GM12878 (cell line): ENCODE results near the gene NSD2. TPM values are rescaled to one million over a fixed set of nuclear protein-coding genes. Genes with fewer than 3 reads are reported as not detected.

Experiments used
- ATAC-seq: fragments of 200-7000 bp; cut with Tn5 transposase; 3 replicates; pipeline ENCODE4 v1.9.1; 2020; ENCODE audit warnings: mild to moderate bottlenecking, moderate library complexity
- BruUV-seq: library from RNA; stranded (reverse); fragments of 400-500 nt; replicated peaks from 2 replicates; lab custom pipeline; 2021; lab: Mats Ljungman, UMichigan
- CTCF ChIA-PET: fragments of 300-600 bp; sonication (Branson Sonifier 250); formaldehyde crosslinking; extraction: SDS; loops from one replicate; lab custom pipeline; 2021; ENCODE audit warnings: inconsistent platforms; lab: Yijun Ruan, JAX
- POLR2A ChIA-PET: fragments of 350-600 bp; formaldehyde crosslinking; extraction: SDS; loops from one replicate; lab custom pipeline; 2021; ENCODE audit warnings: inconsistent platforms; lab: Charles Lee
- RAD21 ChIA-PET: fragments of 300-600 bp; sonication (Branson Sonifier 250); formaldehyde crosslinking; loops from one replicate; lab custom pipeline; 2023; ENCODE audit warnings: antibody characterized with exemption; ENCODE audit not compliant: unreplicated experiment; lab: Charles Lee
- SMC1A ChIA-PET: fragments of 300-600 bp; sonication (Branson Sonifier 250); formaldehyde crosslinking; loops from one replicate; lab custom pipeline; 2023; ENCODE audit not compliant: unreplicated experiment, uncharacterized antibody; lab: Charles Lee
- DNase-seq: peaks from one replicate; pipeline ENCODE4 v3.0.0-alpha.2; 2011; ENCODE audit warnings: low read depth, low spot score
- FAIRE-seq: peaks from 3 replicates; lab custom pipeline; 2011; peaks lifted over from hg19 to GRCh38; lab: Jason Lieb, UNC
- H2AFZ ChIP-seq: 2 replicates; pipeline ENCODE4 v1.6.0; 2011; ENCODE audit warnings: low read depth, low read length, control low read depth; ENCODE audit not compliant: control insufficient read depth
- H3K27ac ChIP-seq: 2 replicates; pipeline ENCODE4 v1.5.1; 2011; ENCODE audit warnings: control low read depth; ENCODE audit not compliant: control insufficient read depth, insufficient read depth
- H3K27me3 ChIP-seq, 2 experiments: replicated peaks in 1 of 2; 2 replicates each; pipeline versions ENCODE4 v1.6.0 to v1.6.1; 2011; ENCODE audit warnings: low read length in 1 of 2; ENCODE audit not compliant: control insufficient read depth in 2 of 2, insufficient read depth in 2 of 2
- H3K36me3 ChIP-seq, 2 experiments: 2 replicates each; pipeline ENCODE4 v1.5.1; 2011; ENCODE audit warnings: low read length in 1 of 2; ENCODE audit not compliant: control insufficient read depth in 2 of 2, insufficient read depth in 2 of 2
- H3K4me1 ChIP-seq: 2 replicates; pipeline ENCODE4 v1.6.1; 2011; ENCODE audit warnings: mild to moderate bottlenecking, low read length, moderate library complexity, mixed read lengths; ENCODE audit not compliant: control insufficient read depth, insufficient read depth
- H3K4me2 ChIP-seq: 2 replicates; pipeline ENCODE4 v1.6.0; 2011; ENCODE audit warnings: control low read depth; ENCODE audit not compliant: control insufficient read depth, insufficient read depth
- H3K4me3 ChIP-seq: fragments of 200-600 bp; sonication (generic); 2 replicates; pipeline ENCODE4 v1.5.1; 2016
- H3K79me2 ChIP-seq: 2 replicates; pipeline ENCODE4 v1.6.0; 2011; ENCODE audit warnings: low read length; ENCODE audit not compliant: control insufficient read depth, insufficient read depth
- H3K9ac ChIP-seq: 2 replicates; pipeline ENCODE4 v1.8.0; 2011; ENCODE audit warnings: low read length, control low read depth, mixed read lengths; ENCODE audit not compliant: control insufficient read depth, insufficient read depth
- H3K9me3 ChIP-seq: replicated peaks from 3 replicates; pipeline ENCODE4 v1.5.1; 2011; ENCODE audit warnings: mild to moderate bottlenecking, low read length; ENCODE audit not compliant: control insufficient read depth, insufficient read depth
- H4K20me1 ChIP-seq: 2 replicates; pipeline ENCODE4 v1.6.0; 2011; ENCODE audit not compliant: control insufficient read depth, insufficient read depth
- ATF7 ChIP-seq: fragments of 450-650 bp; IDR thresholded peaks from 2 replicates; pipeline ENCODE4 v1.6.1; 2016; ENCODE audit warnings: low read depth, mild to moderate bottlenecking
- BHLHE40 ChIP-seq, 2 experiments: fragments of 450-650 bp in 1 of 2; IDR thresholded peaks; 2 replicates each; pipeline ENCODE4 v1.6.1; 2011 to 2017; ENCODE audit warnings: low read depth in 2 of 2, borderline replicate concordance in 1 of 2, improper control_type of control experiment in 1 of 2, low read length in 1 of 2, mild to moderate bottlenecking in 1 of 2
- E2F4 ChIP-seq: IDR thresholded peaks from 2 replicates; pipeline ENCODE4 v1.6.1; 2012; ENCODE audit warnings: low read depth, low read length, improper control_type of control experiment
- GATAD2B ChIP-seq: fragments of 450-650 bp; conservative IDR thresholded peaks from 2 replicates; pipeline ENCODE4 v1.6.1; 2017; ENCODE audit warnings: low read depth, mild to moderate bottlenecking, moderate library complexity
- POU2F2 ChIP-seq: IDR thresholded peaks from 3 replicates; pipeline ENCODE4 v1.6.1; 2011; ENCODE audit warnings: low read depth, mild to moderate bottlenecking, low read length, borderline replicate concordance
- SUPT20H ChIP-seq: IDR thresholded peaks from 2 replicates; pipeline ENCODE4 v1.6.1; 2011; ENCODE audit warnings: low read depth, mild to moderate bottlenecking, low read length, moderate library complexity, borderline replicate concordance; ENCODE audit not compliant: control insufficient read depth
- WRNIP1 ChIP-seq: IDR thresholded peaks from 2 replicates; pipeline ENCODE4 v1.6.1; 2011; ENCODE audit warnings: low read depth, low read length, improper control_type of control experiment, borderline replicate concordance
- ZNF274 ChIP-seq: IDR thresholded peaks from one replicate; pipeline ENCODE4 v1.8.0; 2011; ENCODE audit not compliant: insufficient read length, insufficient read depth
- WGBS: methylation state at CpG from one replicate; pipeline ENCODE4 v1.1.6; 2016; ENCODE audit warnings: low lambda C conversion rate; ENCODE audit not compliant: insufficient replicate concordance, insufficient coverage; ENCODE audit errors: missing lambda C conversion rate; 5-methylcytosine and 5-hydroxymethylcytosine counted together
- in situ Hi-C: fragments of 300-500 bp; cut with MboI; formaldehyde crosslinking; loops from 9 replicates; pipeline ENCODE4 v1.14.3; 2018; ENCODE audit warnings: mixed read lengths
- intact Hi-C: fragments of 100-400 bp; cut with micrococcal nuclease; formaldehyde crosslinking; loops from one replicate; pipeline ENCODE4 v1.14.2; 2022; ENCODE audit not compliant: unreplicated experiment
- polyA plus RNA-seq, 11 experiments: library from polyadenylated mRNA; depleted of rRNA in 4 of 11; unstranded in 6 of 11; stranded (reverse) in 5 of 11; fragments of >200 nt; fragmentation: Nextera tagmentation in 4 of 11; fragmentation: Illumina TruSeq in 1 of 11; extraction: Ambion mirVana in 4 of 11; extraction: Trizol in 1 of 11; gene quantifications; 1 replicate in 1 of 11; 2 replicates in 10 of 11; pipeline versions ENCODE4 v1.2.1 to v1.2.3, GENCODE V29; 2011 to 2016; ENCODE audit warnings: inconsistent platforms in 2 of 11, missing spikeins in 2 of 11, low read depth in 1 of 11
- total RNA-seq, 4 experiments: library from RNA; depleted of rRNA in 3 of 4; stranded (reverse); fragments of >200 nt in 3 of 4; fragmentation: Illumina TruSeq in 1 of 4; extraction: Trizol in 1 of 4; gene quantifications; 2 replicates each; pipeline versions ENCODE4 v1.2.1 to v1.2.3, GENCODE V29; 2013 to 2021
- TF ChIP-seq, protein P1 (sequence below): fragments of 450-650 bp; IDR thresholded peaks from 2 replicates; pipeline ENCODE4 v1.6.1; 2017; ENCODE audit warnings: mild to moderate bottlenecking, moderate library complexity

The NSD2 gene
- total and polyA plus RNA-seq, 10 of the 15 experiments (the other 5 are each of a cell fraction or from before 2014, with no cell fraction given), result 8.6 to 139 (median 67.2) TPM

DNA sequence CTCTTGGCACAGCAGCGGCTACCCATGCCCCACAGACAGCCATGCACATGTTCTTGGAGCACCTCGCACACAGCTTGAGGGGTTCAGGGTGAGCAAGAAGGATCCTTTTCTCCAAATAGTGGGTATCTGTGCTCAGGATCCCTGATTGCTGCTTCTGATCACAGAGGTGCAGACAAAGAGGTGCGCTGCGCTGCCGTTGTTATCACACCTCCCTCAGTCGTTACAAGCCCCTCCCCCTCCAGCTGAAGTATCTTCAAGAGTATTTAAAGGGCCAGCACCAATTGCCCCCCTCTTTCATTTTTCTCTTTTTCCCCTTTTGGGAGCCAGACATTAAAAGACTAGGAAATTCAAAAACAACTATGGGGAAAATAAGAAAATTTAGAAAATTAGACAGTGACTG, 93.2 kb downstream of the NSD2 start:
- ChIA-PET RAD21 (no interaction called here), SMC1A (no interaction called here), CTCF (no interaction called here), POLR2A (no interaction called here)
- no peaks in the 10 kb centered on the region for H3K4me1 ChIP-seq
- no peak overlapping the region for H2AFZ ChIP-seq
- TF ChIP-seq SUPT20H (no peak), GATAD2B (no peak), ATF7 (no peak), POU2F2 (no peak), WRNIP1 (no peak), E2F4 (no peak), BHLHE40 (IDR thresholded peaks at IDR 0.05; ENCODE audit: borderline replicate concordance in 1 of 2, low read depth in 2 of 2, low read length in 1 of 2) (no peak), ZNF274 (no peak)
- TF ChIP-seq, protein P1, sequence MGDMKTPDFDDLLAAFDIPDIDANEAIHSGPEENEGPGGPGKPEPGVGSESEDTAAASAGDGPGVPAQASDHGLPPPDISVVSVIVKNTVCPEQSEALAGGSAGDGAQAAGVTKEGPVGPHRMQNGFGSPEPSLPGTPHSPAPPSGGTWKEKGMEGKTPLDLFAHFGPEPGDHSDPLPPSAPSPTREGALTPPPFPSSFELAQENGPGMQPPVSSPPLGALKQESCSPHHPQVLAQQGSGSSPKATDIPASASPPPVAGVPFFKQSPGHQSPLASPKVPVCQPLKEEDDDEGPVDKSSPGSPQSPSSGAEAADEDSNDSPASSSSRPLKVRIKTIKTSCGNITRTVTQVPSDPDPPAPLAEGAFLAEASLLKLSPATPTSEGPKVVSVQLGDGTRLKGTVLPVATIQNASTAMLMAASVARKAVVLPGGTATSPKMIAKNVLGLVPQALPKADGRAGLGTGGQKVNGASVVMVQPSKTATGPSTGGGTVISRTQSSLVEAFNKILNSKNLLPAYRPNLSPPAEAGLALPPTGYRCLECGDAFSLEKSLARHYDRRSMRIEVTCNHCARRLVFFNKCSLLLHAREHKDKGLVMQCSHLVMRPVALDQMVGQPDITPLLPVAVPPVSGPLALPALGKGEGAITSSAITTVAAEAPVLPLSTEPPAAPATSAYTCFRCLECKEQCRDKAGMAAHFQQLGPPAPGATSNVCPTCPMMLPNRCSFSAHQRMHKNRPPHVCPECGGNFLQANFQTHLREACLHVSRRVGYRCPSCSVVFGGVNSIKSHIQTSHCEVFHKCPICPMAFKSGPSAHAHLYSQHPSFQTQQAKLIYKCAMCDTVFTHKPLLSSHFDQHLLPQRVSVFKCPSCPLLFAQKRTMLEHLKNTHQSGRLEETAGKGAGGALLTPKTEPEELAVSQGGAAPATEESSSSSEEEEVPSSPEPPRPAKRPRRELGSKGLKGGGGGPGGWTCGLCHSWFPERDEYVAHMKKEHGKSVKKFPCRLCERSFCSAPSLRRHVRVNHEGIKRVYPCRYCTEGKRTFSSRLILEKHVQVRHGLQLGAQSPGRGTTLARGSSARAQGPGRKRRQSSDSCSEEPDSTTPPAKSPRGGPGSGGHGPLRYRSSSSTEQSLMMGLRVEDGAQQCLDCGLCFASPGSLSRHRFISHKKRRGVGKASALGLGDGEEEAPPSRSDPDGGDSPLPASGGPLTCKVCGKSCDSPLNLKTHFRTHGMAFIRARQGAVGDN, result no peak
- DNase-seq (no peak), FAIRE-seq (no peak), ATAC-seq (no peak)
- intact Hi-C loops (no loop called here), in situ Hi-C loops (no loop called here)
- 97% methylated on average over 6 of the region's 6 CpGs for WGBS
- no peak overlapping the region for H3K4me2 ChIP-seq
- no peaks in the 10 kb centered on the region for H3K27me3 ChIP-seq
- H3K79me2 ChIP-seq, result no peaks in the 10 kb centered on the region
- no peaks in the 10 kb centered on the region for H4K20me1 ChIP-seq
- H3K4me3 ChIP-seq, result no peak overlapping the region
- H3K27ac ChIP-seq, result no peak overlapping the region
- no TSS peak for BruUV-seq
- no peaks in the 10 kb centered on the region; the same call in 2 of the 3 replicates for H3K9me3 ChIP-seq
- no peak overlapping the region for H3K9ac ChIP-seq
- H3K36me3 ChIP-seq, result peaks cover 29 to 62% of the 10 kb centered on the region in 2 experiments
